ENCODE measurements around the gene HOXD11. TPM values are rescaled to one million over a fixed set of nuclear protein-coding genes. Genes with fewer than 3 reads are reported as not detected.

Gene HOXD11
- total and polyA plus RNA-seq, 2 donors (not counting 3 experiments of a cell fraction or from before 2014, with no cell fraction given): not detected

DNA sequence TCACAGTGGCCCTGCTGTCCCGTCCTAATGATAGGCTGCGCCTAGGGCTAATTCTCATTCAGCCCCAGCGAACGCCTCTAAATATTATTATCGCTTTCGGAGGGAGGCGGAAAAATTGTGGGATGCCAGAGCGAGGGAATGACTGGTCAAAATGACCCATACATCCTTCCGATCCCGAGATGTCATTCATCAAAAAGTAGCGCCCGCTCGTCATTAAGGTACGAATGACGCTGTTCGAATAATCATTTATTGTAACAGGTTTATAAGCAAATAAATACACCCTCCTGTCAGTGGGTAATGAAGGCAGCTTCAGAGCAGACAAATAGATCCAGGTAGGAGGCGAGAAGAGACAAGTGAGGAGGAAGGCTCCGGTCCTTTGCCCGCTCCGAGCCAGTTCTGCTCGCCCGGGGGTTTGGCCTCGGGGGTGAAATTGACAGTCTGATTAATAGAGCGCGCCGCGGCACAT lies 23.3 kb upstream of the HOXD11 start, which contains the start of gene EVX2:
EVX2 (minus strand) TSS at position 167 of the 466 bp plus-strand sequence. CDS start 186 bp downstream, outside the sequence.
- no peak within 1 kb of the TSS for H2AFZ ChIP-seq (ENCODE audit: low read depth, low read length)
- no peak for FAIRE-seq
- ChIA-PET POLR2A (no interaction called here), CTCF (interaction anchor here (6.1 kb wide), 1 partner anchor 395 kb away, joined by 102 read pairs; no protein-coding TSS in a partner anchor)
- no peak within 1 kb of the TSS for H3K4me2 ChIP-seq (ENCODE audit: insufficient read depth, low read length)
- H3K9me3 ChIP-seq (replicated peaks; ENCODE audit: control insufficient read depth, insufficient read depth, low read length): no peaks in the 10 kb centered on the region
- no peaks in the 10 kb centered on the region for H3K4me1 ChIP-seq (ENCODE audit: control insufficient read depth, extremely low read depth, insufficient read depth, low read length)
- H3K27me3 ChIP-seq (ENCODE audit: control insufficient read depth in 2 of 2, insufficient read depth in 2 of 2, low read length in 2 of 2): peaks cover 90 to 97% of the 10 kb centered on the region in 2 experiments
- no peak within 1 kb of the TSS for H3K9ac ChIP-seq (replicated peaks; ENCODE audit: extremely low read depth, insufficient read depth, low read length)
- no peaks in the 10 kb centered on the region for H4K20me1 ChIP-seq (replicated peaks; ENCODE audit: control insufficient read depth, extremely low read depth, insufficient read depth, low read length)
- H3K9me1 ChIP-seq (replicated peaks; ENCODE audit: control insufficient read depth, extremely low read depth, insufficient read depth, low read length): no peaks in the 10 kb centered on the region
- dilution Hi-C loops (cut with MboI; ENCODE audit: extremely low pct_ligation_motif_present, low sequenced_read_pairs) (no loop called here), intact Hi-C loops (cut with micrococcal nuclease) (no loop called here)
- no peak for DNase-seq (ENCODE audit: low read depth, low spot score)
- H3K27ac ChIP-seq (ENCODE audit: insufficient read depth, low read depth, low read length): no peak within 1 kb of the TSS
- no peaks in the 10 kb centered on the region for H3K36me3 ChIP-seq (ENCODE audit: control insufficient read depth in 2 of 2, extremely low read depth in 1 of 2, insufficient read depth in 2 of 2, low read length in 2 of 2)
- no peak within 1 kb of the TSS for H3K4me3 ChIP-seq (replicated peaks in 1 of 3; ENCODE audit: insufficient read depth in 1 of 3, low read depth in 1 of 3, low read length in 3 of 3)
- TF ChIP-seq, protein P1, sequence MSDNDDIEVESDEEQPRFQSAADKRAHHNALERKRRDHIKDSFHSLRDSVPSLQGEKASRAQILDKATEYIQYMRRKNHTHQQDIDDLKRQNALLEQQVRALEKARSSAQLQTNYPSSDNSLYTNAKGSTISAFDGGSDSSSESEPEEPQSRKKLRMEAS (IDR thresholded peaks at IDR 0.05; ENCODE audit: insufficient read depth, insufficient read length): no peak
- TF ChIP-seq FOS (IDR thresholded peaks at IDR 0.05; ENCODE audit: borderline replicate concordance, insufficient read depth, low read length): no peak
- TF ChIP-seq EZH2 (IDR thresholded peaks at IDR 0.05; ENCODE audit: borderline replicate concordance, low read depth, low read length, severe bottlenecking): no peak
- no peak for TF ChIP-seq POLR2A (IDR thresholded peaks at IDR 0.05; ENCODE audit: low read depth, low read length)
- no peak for TF ChIP-seq POLR2AphosphoS5 (IDR thresholded peaks at IDR 0.05; ENCODE audit: insufficient read depth, low read depth, low read length)
- TF ChIP-seq JUN (IDR thresholded peaks at IDR 0.05; ENCODE audit: borderline replicate concordance, insufficient read depth, insufficient read length, low read depth): no peak
- TF ChIP-seq GATA2 (IDR thresholded peaks at IDR 0.05; ENCODE audit: insufficient read depth, insufficient read length, low read depth, low read length): no peak
- TF ChIP-seq MYC (IDR thresholded peaks at IDR 0.05; ENCODE audit: low read depth, low read length): no peak
- TF ChIP-seq, protein P2, sequence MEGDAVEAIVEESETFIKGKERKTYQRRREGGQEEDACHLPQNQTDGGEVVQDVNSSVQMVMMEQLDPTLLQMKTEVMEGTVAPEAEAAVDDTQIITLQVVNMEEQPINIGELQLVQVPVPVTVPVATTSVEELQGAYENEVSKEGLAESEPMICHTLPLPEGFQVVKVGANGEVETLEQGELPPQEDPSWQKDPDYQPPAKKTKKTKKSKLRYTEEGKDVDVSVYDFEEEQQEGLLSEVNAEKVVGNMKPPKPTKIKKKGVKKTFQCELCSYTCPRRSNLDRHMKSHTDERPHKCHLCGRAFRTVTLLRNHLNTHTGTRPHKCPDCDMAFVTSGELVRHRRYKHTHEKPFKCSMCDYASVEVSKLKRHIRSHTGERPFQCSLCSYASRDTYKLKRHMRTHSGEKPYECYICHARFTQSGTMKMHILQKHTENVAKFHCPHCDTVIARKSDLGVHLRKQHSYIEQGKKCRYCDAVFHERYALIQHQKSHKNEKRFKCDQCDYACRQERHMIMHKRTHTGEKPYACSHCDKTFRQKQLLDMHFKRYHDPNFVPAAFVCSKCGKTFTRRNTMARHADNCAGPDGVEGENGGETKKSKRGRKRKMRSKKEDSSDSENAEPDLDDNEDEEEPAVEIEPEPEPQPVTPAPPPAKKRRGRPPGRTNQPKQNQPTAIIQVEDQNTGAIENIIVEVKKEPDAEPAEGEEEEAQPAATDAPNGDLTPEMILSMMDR (IDR thresholded peaks at IDR 0.05; ENCODE audit: extremely low read depth in 1 of 2, insufficient read depth in 1 of 2, low read depth in 1 of 2, low read length in 2 of 2): no peak
- no TSS peak for BruUV-seq (replicated peaks)
- no peaks in the 10 kb centered on the region for H3K79me2 ChIP-seq (ENCODE audit: control insufficient read depth, insufficient read depth, low read length)

Measured in endothelial cell of umbilical vein (primary cell).